Measurements from ENCODE around the gene EBF4.
"Not testable (repeated sequence)": the region's sequence is repeated elsewhere in the genome, so short reads cannot be mapped to it uniquely, and the experiment has no call there.

EBF4 gene

GRCh38 chr20:2759603-2760296, 67.2 kb downstream of the EBF4 start:
- DNase-seq: no peak

GRCh38 chr20:2760297-2760951, 67.8 kb downstream of the EBF4 start:
- no peak for DNase-seq

- no peak for DNase-seq
Measured at GRCh38 chr20:2760952-2761305, 68.3 kb downstream of the EBF4 start.

DNA sequence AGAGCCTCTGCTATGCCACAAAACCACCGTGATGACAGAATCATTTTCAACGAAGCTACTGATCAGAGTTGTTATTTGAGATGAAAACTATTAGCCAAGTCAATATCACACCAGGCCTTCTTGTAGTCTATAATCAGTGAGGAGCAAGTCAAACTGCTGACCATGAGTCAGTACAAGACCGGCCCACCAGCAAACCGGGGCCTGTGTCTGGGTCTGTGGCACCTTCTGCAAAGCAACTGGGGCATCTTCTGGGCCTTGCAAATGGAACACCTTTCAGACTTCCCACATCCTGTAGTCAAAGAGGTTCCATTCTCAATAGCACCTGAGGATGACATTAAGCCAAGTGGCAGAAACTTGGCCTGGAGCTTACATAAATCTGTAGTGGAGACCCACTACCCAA, 69.3 kb downstream of the EBF4 start:
- DNase-seq: no peak

- no peak for DNase-seq
Measured at GRCh38 chr20:2762578-2763131, 70.1 kb downstream of the EBF4 start.

DNA sequence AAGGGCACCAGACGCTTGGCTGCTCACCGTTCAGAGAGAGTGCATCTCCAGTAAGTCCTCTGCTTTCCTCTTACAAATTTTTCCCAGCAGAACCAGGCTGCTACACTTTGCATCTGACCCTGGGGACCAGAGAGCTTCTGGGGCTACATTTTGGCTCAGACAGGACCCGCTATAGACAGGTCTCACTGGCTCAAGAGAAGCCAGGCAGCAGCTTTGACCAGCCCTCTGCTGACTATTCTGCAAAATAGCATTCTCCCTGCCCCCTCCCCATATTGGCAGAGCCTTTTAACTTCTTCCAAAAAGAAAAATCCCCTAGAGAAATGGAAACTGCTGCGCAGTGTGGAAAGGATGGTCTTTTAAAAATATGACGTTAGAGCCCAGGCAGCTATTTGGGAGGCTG, 70.6 kb downstream of the EBF4 start:
- no peak for DNase-seq

DNA sequence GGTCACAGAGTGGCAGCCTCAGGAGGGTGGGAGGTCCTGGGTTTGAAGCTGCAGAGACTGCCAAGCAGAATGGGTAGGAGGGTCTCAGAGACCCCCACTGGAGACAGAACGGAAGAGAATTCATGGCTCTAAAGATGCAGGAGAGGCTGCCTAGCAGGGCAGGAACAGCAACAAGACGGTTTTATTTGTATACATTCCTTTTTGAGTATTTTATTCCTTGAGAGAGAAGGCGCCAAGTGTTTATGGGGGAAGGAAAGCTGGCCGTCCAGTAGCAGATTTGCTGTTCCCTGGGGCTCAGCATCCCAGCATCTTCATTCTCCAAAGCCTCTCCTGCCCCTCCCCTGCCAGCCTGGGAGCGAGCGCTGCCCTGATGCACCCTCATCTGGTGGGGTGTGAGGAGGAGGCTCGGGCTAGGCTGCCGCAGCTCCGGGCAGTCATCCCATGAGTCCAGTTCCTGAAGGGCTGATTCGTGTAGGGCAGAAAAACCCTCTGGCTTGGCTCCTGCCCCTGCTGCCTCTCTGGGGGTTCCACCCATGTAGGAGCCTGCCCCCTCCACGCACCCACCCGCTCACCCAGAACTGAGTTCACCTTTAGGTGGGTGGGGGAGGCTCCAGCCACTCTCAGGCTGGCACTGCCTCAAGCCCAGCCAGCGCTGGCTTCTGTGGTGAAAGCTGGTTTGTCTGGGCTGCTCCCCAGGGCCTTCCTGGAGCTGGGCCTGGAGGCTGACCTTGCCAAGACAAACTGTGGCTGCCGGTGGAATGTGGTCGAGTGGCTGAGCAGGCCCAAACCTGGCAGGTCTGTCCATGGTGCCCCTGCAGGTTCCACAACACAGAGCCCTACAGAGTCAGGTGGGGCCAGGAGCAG, 75.4 kb downstream of the EBF4 start:
- no peak for DNase-seq

DNA sequence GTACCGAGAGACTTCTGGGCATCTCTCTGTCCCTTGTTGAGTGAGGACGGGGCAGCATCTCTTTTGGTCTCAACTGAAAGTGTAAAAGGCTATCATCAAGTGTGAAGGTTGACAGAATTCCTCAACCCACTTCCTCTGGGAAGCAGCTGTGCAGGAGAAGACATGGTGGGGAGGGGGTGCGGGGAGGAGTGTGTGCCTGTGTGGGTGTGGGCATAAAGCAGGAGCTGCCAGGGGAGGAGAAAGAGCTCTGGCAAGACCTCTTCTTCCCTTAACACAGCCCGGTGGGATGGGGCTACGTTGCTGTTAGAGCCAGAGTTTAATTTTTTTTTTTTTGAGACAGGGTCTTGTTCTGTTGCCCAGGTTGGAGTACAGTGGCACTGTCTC, 76.0 kb downstream of the EBF4 start:
- DNase-seq: no peak

DNA sequence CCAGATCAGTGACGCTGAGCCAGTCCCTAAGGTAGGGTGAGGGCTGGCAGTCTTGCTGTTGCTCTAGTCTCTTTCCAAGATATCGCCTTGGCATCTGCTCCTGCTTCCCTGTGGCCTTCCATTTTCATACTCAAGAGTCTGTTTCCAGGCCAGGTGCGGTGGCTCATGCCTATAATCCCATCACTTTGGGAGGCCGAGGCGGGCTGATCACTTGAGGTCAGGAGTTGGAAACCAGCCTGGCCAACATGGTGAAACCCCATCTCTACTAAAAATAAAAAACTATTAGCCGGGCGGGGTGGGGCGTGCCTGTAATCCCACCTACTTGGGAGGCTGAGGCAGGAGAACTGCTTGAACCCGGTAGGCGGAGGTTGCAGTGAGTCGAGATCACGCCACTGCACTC, 77.5 kb downstream of the EBF4 start:
- not testable (repeated sequence) for DNase-seq

- DNase-seq: no peak
Measured at GRCh38 chr20:2771631-2772080, 79.1 kb downstream of the EBF4 start.

GRCh38 chr20:2773812-2774211, 81.2 kb downstream of the EBF4 start:
- no peak for DNase-seq

- no peak for DNase-seq
Measured at GRCh38 chr20:2775139-2775538, 82.6 kb downstream of the EBF4 start.

DNA sequence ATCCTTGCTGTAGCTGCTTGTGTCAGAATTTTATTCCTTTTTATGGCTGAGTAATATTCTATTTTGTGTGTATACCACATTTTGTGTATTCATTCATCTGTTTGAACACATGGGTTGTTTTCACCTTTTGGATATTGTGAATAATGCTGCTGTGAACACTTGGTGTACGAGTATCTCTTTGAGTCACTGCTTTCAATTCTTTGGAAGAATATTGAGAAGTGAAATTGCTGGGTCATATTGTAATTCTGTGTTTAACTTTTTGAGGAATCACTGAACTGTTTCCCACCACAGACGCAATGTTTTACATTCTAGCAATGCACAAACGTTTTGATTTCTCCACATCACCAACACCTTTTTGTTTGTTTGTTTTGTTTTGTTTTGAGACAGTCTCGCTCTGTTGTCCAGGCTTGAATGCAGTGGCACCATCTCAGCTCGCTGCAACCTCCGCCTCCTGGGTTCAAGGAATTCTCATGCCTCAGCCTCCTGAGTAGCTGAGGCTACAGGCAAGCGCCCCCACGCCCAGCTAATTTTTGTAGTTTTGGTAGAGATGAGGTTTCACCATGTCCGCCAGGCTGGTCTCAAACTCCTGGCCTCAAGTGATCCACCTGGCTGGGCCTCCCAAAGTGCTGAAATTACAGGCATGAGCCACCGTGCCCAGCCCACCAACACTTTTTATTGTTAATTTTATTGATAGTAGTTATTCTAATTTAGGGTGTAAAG, 86.2 kb downstream of the EBF4 start:
- no peak for DNase-seq

DNA sequence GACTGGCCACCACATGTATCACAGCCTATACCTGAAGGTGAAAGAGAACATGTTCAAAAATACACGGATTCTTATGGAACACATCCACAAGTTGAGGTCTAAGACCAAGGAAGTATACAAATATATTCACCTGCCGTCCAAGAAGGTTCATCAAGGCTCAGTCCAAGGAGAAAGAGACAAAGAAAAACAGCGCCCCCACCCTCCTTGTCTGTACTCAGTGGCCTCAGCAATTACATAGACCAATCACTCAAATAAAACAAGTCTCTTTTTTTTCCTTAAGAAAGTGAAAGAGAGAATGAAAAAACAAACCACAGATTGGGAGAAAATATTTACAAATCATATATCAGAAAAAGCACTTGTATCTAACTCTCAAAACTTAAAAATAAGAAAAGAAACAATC, 88.4 kb downstream of the EBF4 start:
- no peak for DNase-seq

DNA sequence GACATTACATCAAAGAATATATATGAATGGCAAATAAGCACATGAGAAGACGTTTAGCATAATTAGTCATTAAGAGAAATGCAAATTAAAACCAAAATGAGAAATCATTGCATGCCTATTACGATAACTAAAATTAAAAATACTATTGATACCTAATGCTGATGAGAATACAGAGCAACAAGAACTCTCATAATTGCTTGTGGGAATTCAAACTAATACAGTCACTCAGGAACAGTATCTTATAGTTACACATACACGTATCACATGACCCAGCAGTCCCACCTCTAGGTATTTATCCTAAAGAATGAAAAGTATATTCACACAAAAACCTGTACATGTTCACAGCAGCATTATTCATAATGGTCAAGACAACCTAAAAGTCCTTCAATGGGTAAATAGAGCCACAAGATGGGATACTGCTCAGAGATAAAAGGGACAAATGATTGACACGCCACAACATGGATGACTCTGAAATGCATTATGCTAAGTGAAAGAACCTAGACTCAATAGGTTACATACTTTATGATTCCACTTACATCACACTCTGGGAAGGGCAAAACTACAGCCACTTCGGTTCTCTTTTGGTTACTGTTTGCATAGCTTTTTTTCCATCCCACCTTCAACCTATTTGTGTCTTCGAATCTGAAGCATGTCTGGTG, 91.5 kb downstream of the EBF4 start:
- DNase-seq: no peak

DNA sequence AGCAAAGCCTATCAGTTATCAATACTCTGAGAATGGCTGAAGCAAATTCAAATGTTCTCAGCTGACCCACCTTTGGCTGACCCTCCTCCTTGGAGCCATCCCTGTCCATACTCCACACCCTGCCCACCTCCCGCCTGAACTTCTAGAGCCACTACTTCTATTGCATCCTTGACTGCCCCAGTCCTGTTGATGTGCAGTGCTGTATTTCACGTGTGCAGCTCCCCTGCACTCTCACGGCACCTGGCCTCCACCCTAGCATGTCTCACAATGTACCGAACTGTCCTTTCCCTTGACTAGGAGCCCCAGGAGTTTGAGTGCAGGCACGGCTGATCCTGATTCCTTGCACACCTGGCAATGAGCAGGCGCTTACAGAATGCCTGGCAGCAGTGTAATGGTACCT, 100.9 kb downstream of the EBF4 start:
- no peak for DNase-seq

DNA sequence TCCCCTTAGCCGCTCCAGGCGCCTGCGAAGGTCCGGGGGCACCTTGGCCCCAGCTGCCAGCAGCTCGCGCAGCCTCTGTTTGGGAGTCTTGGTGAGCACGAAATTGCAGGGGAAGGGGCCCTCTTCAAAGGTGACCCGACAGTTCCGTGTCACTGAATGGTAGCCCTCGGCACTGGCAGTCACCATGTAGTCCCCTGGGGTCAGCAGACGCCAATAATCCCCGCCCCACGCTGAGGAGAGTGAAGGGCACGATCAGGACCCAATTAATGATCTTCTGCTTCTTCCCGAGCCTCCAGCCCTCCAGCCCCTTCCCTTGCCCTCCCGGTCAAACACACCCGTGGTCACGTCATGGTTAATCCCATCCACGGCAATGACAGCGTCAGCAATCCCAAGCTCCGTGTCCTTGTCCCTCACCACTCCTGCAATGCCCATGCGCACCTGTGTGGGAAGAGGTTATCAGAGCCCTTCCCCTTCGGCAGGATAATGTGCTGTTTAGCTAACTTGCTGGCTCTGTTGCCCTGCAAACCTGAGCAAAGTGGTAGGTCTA, 101.7 kb downstream of the EBF4 start:
- DNase-seq: no peak

DNA sequence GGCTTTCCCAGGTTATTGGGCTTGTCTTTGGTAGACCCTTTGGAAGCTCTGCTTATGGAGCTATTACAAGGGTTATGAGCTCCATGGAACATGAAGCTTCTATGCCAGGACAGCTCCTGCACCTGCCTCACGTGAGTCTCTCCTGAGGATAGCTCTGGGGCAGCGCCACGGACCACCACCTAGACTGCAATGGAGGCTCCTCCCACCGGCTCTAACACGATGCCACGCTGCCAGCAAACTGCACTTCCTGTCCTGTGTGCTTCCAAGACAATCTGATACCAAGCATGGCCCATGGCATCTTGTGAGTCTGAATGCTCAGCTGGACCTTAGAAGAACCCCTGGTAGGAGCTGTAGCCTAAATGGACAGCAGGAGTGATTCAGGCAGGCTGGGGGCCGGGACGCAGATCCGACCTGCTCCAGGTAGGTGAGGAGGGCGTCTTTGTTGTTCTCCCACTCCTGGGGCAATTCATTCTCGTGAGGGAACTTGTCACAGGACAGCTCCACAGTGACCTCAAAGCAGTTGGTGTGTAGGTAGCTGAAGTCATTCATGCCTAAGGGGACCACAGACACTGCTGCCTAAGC, 102.4 kb downstream of the EBF4 start:
- DNase-seq: no peak

DNA sequence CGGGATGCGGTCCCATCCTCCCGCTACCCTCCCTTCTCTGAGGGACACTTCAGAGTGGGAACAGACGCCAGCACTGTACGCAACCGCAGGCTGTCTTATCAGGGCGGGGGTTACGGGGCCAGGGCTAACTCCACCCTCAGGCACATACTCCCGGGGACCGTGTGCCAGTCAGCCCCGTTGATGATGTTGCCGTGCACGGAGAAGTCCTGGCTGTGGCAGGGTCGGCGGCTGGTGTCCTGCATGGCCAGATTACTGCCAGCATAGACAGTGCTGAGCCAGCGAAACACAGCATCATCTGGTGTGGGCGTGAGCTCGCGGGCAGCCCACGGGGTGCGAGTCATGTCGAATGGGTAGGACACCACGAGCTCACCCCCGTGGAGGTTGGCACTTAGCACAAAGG, 102.9 kb downstream of the EBF4 start:
- no peak for DNase-seq

DNA sequence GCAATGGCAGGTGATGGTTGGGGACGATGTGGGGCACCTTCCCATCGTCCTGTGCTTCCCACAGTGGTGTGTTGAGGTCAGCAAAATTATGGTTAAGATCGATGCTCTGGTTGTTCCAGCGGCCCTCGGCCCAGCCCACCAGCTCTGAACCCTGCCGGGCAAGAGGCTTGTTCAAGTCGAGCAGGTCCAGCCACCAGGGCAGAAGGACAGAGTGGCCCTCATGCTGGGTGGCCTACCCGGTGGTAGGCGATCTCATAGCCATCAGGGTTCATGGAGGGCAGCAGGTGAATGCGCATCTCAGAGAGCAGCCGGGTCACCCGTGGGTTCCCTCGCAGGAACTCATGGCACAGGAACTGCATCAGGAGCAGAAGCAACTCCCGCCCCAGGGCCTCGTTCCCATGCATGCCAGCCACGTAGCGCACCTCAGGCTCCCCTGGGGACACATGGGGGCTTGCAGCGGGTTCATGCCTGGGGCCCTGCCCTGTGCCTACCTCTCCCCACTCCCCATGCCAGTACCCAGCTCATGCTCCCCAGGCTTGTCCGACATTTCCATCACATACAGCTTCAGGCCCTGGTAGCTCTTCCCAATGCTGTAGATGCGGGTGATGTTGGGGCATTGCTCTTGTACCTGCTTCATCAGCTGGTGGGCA, 103.6 kb downstream of the EBF4 start:
- no peak for DNase-seq

Data from CD4-positive, alpha-beta T cell treated with Interleukin-1 beta for 1 hour (primary cell).